Panc1 (cell line): ENCODE results near the gene MARVELD3. TPM values are rescaled to one million over a fixed set of nuclear protein-coding genes. Genes with fewer than 3 reads are reported as not detected.

ENCODE experiments used
- ATAC-seq: fragments of 200-7000 bp; cut with Tn5 transposase; 2 replicates; pipeline ENCODE4 v1.9.1; 2020; ENCODE audit warnings: mild to moderate bottlenecking, moderate library complexity
- BruUV-seq: library from RNA; stranded (reverse); fragments of 400-500 nt; replicated peaks from 2 replicates; lab custom pipeline; 2021; lab: Mats Ljungman, UMichigan
- CTCF ChIA-PET: fragments of 300-600 bp; sonication (Branson Sonifier 250); formaldehyde crosslinking; loops from one replicate; lab custom pipeline; 2022; ENCODE audit warnings: antibody characterized with exemption; lab: Charles Lee
- POLR2A ChIA-PET: fragments of 300-600 bp; sonication (Branson Sonifier 250); formaldehyde crosslinking; loops from one replicate; lab custom pipeline; 2022; ENCODE audit warnings: antibody characterized with exemption; lab: Charles Lee
- DNase-seq: peaks from one replicate; pipeline ENCODE4 v3.0.0-alpha.2; 2010; ENCODE audit warnings: low read depth, low spot score
- H3K27ac ChIP-seq: 2 replicates; pipeline ENCODE4 v1.5.1; 2011; ENCODE audit warnings: mild to moderate bottlenecking, low read length, inconsistent platforms
- H3K27me3 ChIP-seq: fragments of 200-500 bp; sonication (Bioruptor generic); 2 replicates; pipeline ENCODE4 v1.6.0; 2014; ENCODE audit warnings: low read length, inconsistent platforms; ENCODE audit not compliant: control insufficient read depth, insufficient read depth
- H3K36me3 ChIP-seq: fragments of 200-500 bp; sonication (Bioruptor generic); 2 replicates; pipeline ENCODE4 v1.5.1; 2014; ENCODE audit warnings: inconsistent platforms, mild to moderate bottlenecking, low read length, moderate library complexity; ENCODE audit not compliant: control insufficient read depth, insufficient read depth
- H3K4me1 ChIP-seq: 2 replicates; pipeline ENCODE4 v1.5.1; 2011; ENCODE audit warnings: inconsistent platforms, mild to moderate bottlenecking, low read length, moderate library complexity; ENCODE audit not compliant: control insufficient read depth, insufficient read depth
- H3K4me3 ChIP-seq, 2 experiments: 2 replicates each; pipeline ENCODE4 v1.5.1; 2011 to 2012; ENCODE audit warnings: low read depth in 2 of 2, low read length in 2 of 2, mild to moderate bottlenecking in 2 of 2, inconsistent platforms in 1 of 2, moderate library complexity in 1 of 2
- H3K9me3 ChIP-seq: fragments of 200-500 bp; sonication (Bioruptor generic); 2 replicates; pipeline ENCODE4 v1.5.1; 2014; ENCODE audit warnings: low read depth, mild to moderate bottlenecking, inconsistent platforms, low read length, moderate library complexity; ENCODE audit not compliant: control insufficient read depth, insufficient read depth
- CTCF ChIP-seq: fragments of 450-650 bp; IDR thresholded peaks from 2 replicates; pipeline ENCODE4 v1.5.1; 2017; ENCODE audit warnings: mild to moderate bottlenecking
- SIN3A ChIP-seq: IDR thresholded peaks from 2 replicates; pipeline ENCODE4 v1.6.1; 2012; ENCODE audit warnings: low read depth, mild to moderate bottlenecking, low read length, moderate library complexity, borderline replicate concordance; ENCODE audit not compliant: insufficient read depth
- TCF7L2 ChIP-seq: IDR thresholded peaks from 2 replicates; pipeline ENCODE4 v1.6.1; 2011; ENCODE audit warnings: mild to moderate bottlenecking, low read depth, low read length, inconsistent platforms
- in situ Hi-C: cut with HindIII; loops from 2 replicates; pipeline ENCODE4 v1.10.0; 2016; ENCODE audit warnings: low sequenced_read_pairs, low pct_unique_long_range_greater_than_20kb
- intact Hi-C: fragments of 100-400 bp; cut with micrococcal nuclease; formaldehyde crosslinking; loops from one replicate; pipeline ENCODE4 v1.10.0; 2022; ENCODE audit not compliant: unreplicated experiment
- total RNA-seq: library from RNA; stranded (reverse); gene quantifications from one replicate; pipeline ENCODE4 v1.2.1, GENCODE V29; 2021; ENCODE audit not compliant: unreplicated experiment
- TF ChIP-seq, protein P1 (sequence below), 2 experiments: IDR thresholded peaks; 2 replicates each; pipeline ENCODE4 v1.6.1; 2011 to 2012; ENCODE audit warnings: low read depth in 2 of 2, control low read depth in 1 of 2, low read length in 1 of 2, mild to moderate bottlenecking in 1 of 2, moderate library complexity in 1 of 2; ENCODE audit not compliant: insufficient read depth in 1 of 2

MARVELD3 gene
- total RNA-seq, 1 experiment from 2014 or later = 0.08 TPM

GRCh38 chr16:71671165-71671564, 45.2 kb downstream of the MARVELD3 start:
- no TSS peak for BruUV-seq
- Histone ChIP-seq H3K9me3 (no peaks in the 10 kb centered on the region), H3K4me1 (no peaks in the 10 kb centered on the region), H3K4me3 (no peak overlapping the region), H3K27ac (no peak overlapping the region), H3K27me3 (no peaks in the 10 kb centered on the region), H3K36me3 (peaks cover 11% of the 10 kb centered on the region)
- intact Hi-C loops = no loop called here
- no peak for DNase-seq
- in situ Hi-C loops = no loop called here
- ChIA-PET CTCF (interaction anchor here (0.7 kb wide), 1 partner anchor 57 kb away, joined by 3 read pairs; no protein-coding TSS in a partner anchor), POLR2A (no interaction called here)
- no peak for ATAC-seq
- no peak for TF ChIP-seq SIN3A

- Histone ChIP-seq H3K36me3 (peaks cover 11% of the 10 kb centered on the region), H3K4me3 (no peak overlapping the region), H3K9me3 (no peaks in the 10 kb centered on the region), H3K4me1 (no peaks in the 10 kb centered on the region), H3K27me3 (no peaks in the 10 kb centered on the region), H3K27ac (no peak overlapping the region)
- ATAC-seq (no peak), DNase-seq (no peak)
- ChIA-PET POLR2A (no interaction called here), CTCF (interaction anchor here (0.7 kb wide), 1 partner anchor 58 kb away, joined by 3 read pairs; no protein-coding TSS in a partner anchor)
- intact Hi-C loops = no loop called here
- BruUV-seq = no TSS peak
- TF ChIP-seq TCF7L2 (no peak), SIN3A (no peak), CTCF (no peak)
- TF ChIP-seq, protein P1, sequence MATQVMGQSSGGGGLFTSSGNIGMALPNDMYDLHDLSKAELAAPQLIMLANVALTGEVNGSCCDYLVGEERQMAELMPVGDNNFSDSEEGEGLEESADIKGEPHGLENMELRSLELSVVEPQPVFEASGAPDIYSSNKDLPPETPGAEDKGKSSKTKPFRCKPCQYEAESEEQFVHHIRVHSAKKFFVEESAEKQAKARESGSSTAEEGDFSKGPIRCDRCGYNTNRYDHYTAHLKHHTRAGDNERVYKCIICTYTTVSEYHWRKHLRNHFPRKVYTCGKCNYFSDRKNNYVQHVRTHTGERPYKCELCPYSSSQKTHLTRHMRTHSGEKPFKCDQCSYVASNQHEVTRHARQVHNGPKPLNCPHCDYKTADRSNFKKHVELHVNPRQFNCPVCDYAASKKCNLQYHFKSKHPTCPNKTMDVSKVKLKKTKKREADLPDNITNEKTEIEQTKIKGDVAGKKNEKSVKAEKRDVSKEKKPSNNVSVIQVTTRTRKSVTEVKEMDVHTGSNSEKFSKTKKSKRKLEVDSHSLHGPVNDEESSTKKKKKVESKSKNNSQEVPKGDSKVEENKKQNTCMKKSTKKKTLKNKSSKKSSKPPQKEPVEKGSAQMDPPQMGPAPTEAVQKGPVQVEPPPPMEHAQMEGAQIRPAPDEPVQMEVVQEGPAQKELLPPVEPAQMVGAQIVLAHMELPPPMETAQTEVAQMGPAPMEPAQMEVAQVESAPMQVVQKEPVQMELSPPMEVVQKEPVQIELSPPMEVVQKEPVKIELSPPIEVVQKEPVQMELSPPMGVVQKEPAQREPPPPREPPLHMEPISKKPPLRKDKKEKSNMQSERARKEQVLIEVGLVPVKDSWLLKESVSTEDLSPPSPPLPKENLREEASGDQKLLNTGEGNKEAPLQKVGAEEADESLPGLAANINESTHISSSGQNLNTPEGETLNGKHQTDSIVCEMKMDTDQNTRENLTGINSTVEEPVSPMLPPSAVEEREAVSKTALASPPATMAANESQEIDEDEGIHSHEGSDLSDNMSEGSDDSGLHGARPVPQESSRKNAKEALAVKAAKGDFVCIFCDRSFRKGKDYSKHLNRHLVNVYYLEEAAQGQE (IDR thresholded peaks at IDR 0.05; ENCODE audit: insufficient read depth in 1 of 2, low read depth in 2 of 2, low read length in 1 of 2) = no peak
- in situ Hi-C loops = no loop called here
These were observed 46.1 kb downstream of the MARVELD3 start for GRCh38 chr16:71672125-71672524.

- Histone ChIP-seq H3K9me3 (no peaks in the 10 kb centered on the region), H3K4me3 (no peak overlapping the region), H3K36me3 (peaks cover 14% of the 10 kb centered on the region), H3K4me1 (no peaks in the 10 kb centered on the region), H3K27me3 (no peaks in the 10 kb centered on the region), H3K27ac (no peak overlapping the region)
- ATAC-seq (no peak), DNase-seq (no peak)
- CTCF ChIA-PET = interaction anchor here (0.6 kb wide), 1 partner anchor 11 kb away, joined by 8 read pairs; no protein-coding TSS in a partner anchor
- in situ Hi-C loops = no loop called here
- intact Hi-C loops = no loop called here
- BruUV-seq = no TSS peak
- TF ChIP-seq TCF7L2 (no peak), CTCF (no peak), SIN3A (no peak)
- TF ChIP-seq, protein P1 (IDR thresholded peaks at IDR 0.05; ENCODE audit: insufficient read depth in 1 of 2, low read depth in 2 of 2, low read length in 1 of 2) = no peak
- POLR2A ChIA-PET = no interaction called here
These were observed 47.0 kb downstream of the MARVELD3 start for GRCh38 chr16:71672803-71673581.
